Activated T-helper 17 cell treated with anti-CD3 and anti-CD28 coated beads, Interleukin-2, amount 50 U/mL, for 72 hours (primary cell): ENCODE results near the gene IKZF2. TPM values are rescaled to one million over a fixed set of nuclear protein-coding genes. Genes with fewer than 3 reads are reported as not detected.

Experiments used
- ATAC-seq: fragments of 150-1000 bp; cut with Tn5 transposase; replicated peaks from 2 replicates; pipeline ENCODE4 v1.10.0; 2021; ENCODE audit warnings: mild to moderate bottlenecking, moderate library complexity
- H3K27ac Mint-ChIP-seq: one replicate; pipeline ENCODE4 v1.8.0; 2022; ENCODE audit warnings: mixed read lengths
- H3K27me3 Mint-ChIP-seq: one replicate; pipeline ENCODE4 v1.8.0; 2022; ENCODE audit warnings: mixed read lengths
- H3K36me3 Mint-ChIP-seq: one replicate; pipeline ENCODE4 v1.8.0; 2022; ENCODE audit warnings: low read depth, mild to moderate bottlenecking, mixed read lengths
- H3K4me1 Mint-ChIP-seq: one replicate; pipeline ENCODE4 v1.8.0; 2022; ENCODE audit warnings: mixed read lengths
- H3K4me3 Mint-ChIP-seq: one replicate; pipeline ENCODE4 v1.8.0; 2022; ENCODE audit warnings: mild to moderate bottlenecking, mixed read lengths
- H3K9me3 Mint-ChIP-seq: one replicate; pipeline ENCODE4 v1.8.0; 2022; ENCODE audit warnings: mixed read lengths
- total RNA-seq, 2 donors: library from RNA; stranded (reverse); gene quantifications; one replicate each; pipeline ENCODE4 v1.2.3, GENCODE V29; 2022

Gene IKZF2
- total RNA-seq, 2 donors from 2014 or later, result 8.7 to 12.4 TPM

GRCh38 chr2:213018340-213018901 lies 133.0 kb downstream of the IKZF2 start:
- Mint-ChIP-seq H3K9me3 (no peaks in the 10 kb centered on the region), H3K4me3 (no peak overlapping the region), H3K27ac (peak overlapping the region; percentile 37), H3K27me3 (peaks cover 3% of the 10 kb centered on the region), H3K4me1 (peaks cover 13% of the 10 kb centered on the region), H3K36me3 (peaks cover 21% of the 10 kb centered on the region)
- no peak for ATAC-seq

GRCh38 chr2:213017404-213017803 lies 134.0 kb downstream of the IKZF2 start:
- H3K4me1 Mint-ChIP-seq, result peaks cover 13% of the 10 kb centered on the region
- peak overlapping the region; percentile 88 for H3K27ac Mint-ChIP-seq
- peak overlapping the region; percentile 16 for H3K4me3 Mint-ChIP-seq
- peaks cover 21% of the 10 kb centered on the region for H3K36me3 Mint-ChIP-seq
- no peaks in the 10 kb centered on the region for H3K9me3 Mint-ChIP-seq
- no peak for ATAC-seq
- H3K27me3 Mint-ChIP-seq, result peaks cover 3% of the 10 kb centered on the region

GRCh38 chr2:213016984-213017351 lies 134.4 kb downstream of the IKZF2 start:
- peaks cover 3% of the 10 kb centered on the region for H3K27me3 Mint-ChIP-seq
- peak overlapping the region; percentile 88 for H3K27ac Mint-ChIP-seq
- peaks cover 21% of the 10 kb centered on the region for H3K36me3 Mint-ChIP-seq
- peak overlapping the region; percentile 16 for H3K4me3 Mint-ChIP-seq
- H3K4me1 Mint-ChIP-seq, result peaks cover 10% of the 10 kb centered on the region
- no peaks in the 10 kb centered on the region for H3K9me3 Mint-ChIP-seq
- ATAC-seq, result peak; percentile 53

- peaks cover 18% of the 10 kb centered on the region for H3K36me3 Mint-ChIP-seq
- peak overlapping the region; percentile 88 for H3K27ac Mint-ChIP-seq
- peaks cover 3% of the 10 kb centered on the region for H3K27me3 Mint-ChIP-seq
- peaks cover 10% of the 10 kb centered on the region for H3K4me1 Mint-ChIP-seq
- H3K9me3 Mint-ChIP-seq, result no peaks in the 10 kb centered on the region
- ATAC-seq, result no peak
- H3K4me3 Mint-ChIP-seq, result peak overlapping the region; percentile 16
Measured at GRCh38 chr2:213016166-213016983, 135.0 kb downstream of the IKZF2 start.

GRCh38 chr2:213015387-213016165 lies 135.8 kb downstream of the IKZF2 start:
- H3K9me3 Mint-ChIP-seq, result no peaks in the 10 kb centered on the region
- peak; percentile 84 for ATAC-seq

GRCh38 chr2:213013979-213014378 lies 137.4 kb downstream of the IKZF2 start:
- H3K4me3 Mint-ChIP-seq, result no peak overlapping the region

More at GRCh38 chr2:213015387-213016165, 135.8 kb downstream of the IKZF2 start:
- Mint-ChIP-seq H3K4me1 (peaks cover 10% of the 10 kb centered on the region), H3K27ac (peak overlapping the region; percentile 88), H3K36me3 (peaks cover 15% of the 10 kb centered on the region), H3K4me3 (peak overlapping the region; percentile 16), H3K27me3 (peaks cover 3% of the 10 kb centered on the region)

GRCh38 chr2:213011505-213011904 lies 139.9 kb downstream of the IKZF2 start:
- H3K36me3 Mint-ChIP-seq, result peaks cover 9% of the 10 kb centered on the region
- H3K9me3 Mint-ChIP-seq, result no peaks in the 10 kb centered on the region
- H3K27me3 Mint-ChIP-seq, result no peaks in the 10 kb centered on the region
- H3K27ac Mint-ChIP-seq, result no peak overlapping the region
- no peak overlapping the region for H3K4me3 Mint-ChIP-seq
- ATAC-seq, result no peak
- peaks cover 3% of the 10 kb centered on the region for H3K4me1 Mint-ChIP-seq

More at GRCh38 chr2:213013979-213014378, 137.4 kb downstream of the IKZF2 start:
- peaks cover 10% of the 10 kb centered on the region for H3K4me1 Mint-ChIP-seq
- no peak overlapping the region for H3K27ac Mint-ChIP-seq
- H3K27me3 Mint-ChIP-seq, result peaks cover 3% of the 10 kb centered on the region
- H3K36me3 Mint-ChIP-seq, result peaks cover 15% of the 10 kb centered on the region
- peak; percentile 30 for ATAC-seq
- no peaks in the 10 kb centered on the region for H3K9me3 Mint-ChIP-seq

- peak; percentile 66 for ATAC-seq
- H3K9me3 Mint-ChIP-seq, result no peaks in the 10 kb centered on the region
- H3K27ac Mint-ChIP-seq, result no peak overlapping the region
- H3K4me3 Mint-ChIP-seq, result no peak overlapping the region
- no peaks in the 10 kb centered on the region for H3K4me1 Mint-ChIP-seq
- H3K36me3 Mint-ChIP-seq, result peaks cover under 1% of the 10 kb centered on the region
- no peaks in the 10 kb centered on the region for H3K27me3 Mint-ChIP-seq
Measured at GRCh38 chr2:213010106-213010779, 141.2 kb downstream of the IKZF2 start.

GRCh38 chr2:213007290-213007838 lies 144.0 kb downstream of the IKZF2 start:
- no peak for ATAC-seq

GRCh38 chr2:213004197-213004821 lies 147.1 kb downstream of the IKZF2 start:
- no peaks in the 10 kb centered on the region for H3K36me3 Mint-ChIP-seq
- peaks cover 4% of the 10 kb centered on the region for H3K4me1 Mint-ChIP-seq
- H3K9me3 Mint-ChIP-seq, result no peaks in the 10 kb centered on the region
- no peaks in the 10 kb centered on the region for H3K27me3 Mint-ChIP-seq
- no peak overlapping the region for H3K27ac Mint-ChIP-seq
- no peak overlapping the region for H3K4me3 Mint-ChIP-seq
- ATAC-seq, result no peak

More at GRCh38 chr2:213007290-213007838, 144.0 kb downstream of the IKZF2 start:
- Mint-ChIP-seq H3K36me3 (no peaks in the 10 kb centered on the region), H3K4me3 (no peak overlapping the region), H3K27me3 (no peaks in the 10 kb centered on the region), H3K4me1 (no peaks in the 10 kb centered on the region), H3K9me3 (no peaks in the 10 kb centered on the region), H3K27ac (no peak overlapping the region)

- Mint-ChIP-seq H3K27me3 (no peaks in the 10 kb centered on the region), H3K4me3 (no peak overlapping the region), H3K36me3 (no peaks in the 10 kb centered on the region), H3K27ac (no peak overlapping the region), H3K4me1 (peaks cover 4% of the 10 kb centered on the region), H3K9me3 (no peaks in the 10 kb centered on the region)
- no peak for ATAC-seq
Measured at GRCh38 chr2:213002383-213002782, 149.0 kb downstream of the IKZF2 start.

GRCh38 chr2:213001297-213001910 lies 150.0 kb downstream of the IKZF2 start:
- peak overlapping the region; percentile 16 for H3K4me3 Mint-ChIP-seq
- peaks cover 4% of the 10 kb centered on the region for H3K4me1 Mint-ChIP-seq
- no peaks in the 10 kb centered on the region for H3K27me3 Mint-ChIP-seq
- no peak overlapping the region for H3K27ac Mint-ChIP-seq
- no peaks in the 10 kb centered on the region for H3K36me3 Mint-ChIP-seq
- H3K9me3 Mint-ChIP-seq, result no peaks in the 10 kb centered on the region
- ATAC-seq, result no peak

- no peak overlapping the region for H3K4me3 Mint-ChIP-seq
- H3K27me3 Mint-ChIP-seq, result no peaks in the 10 kb centered on the region
- peak; percentile 7 for ATAC-seq
- H3K27ac Mint-ChIP-seq, result no peak overlapping the region
- peaks cover 4% of the 10 kb centered on the region for H3K4me1 Mint-ChIP-seq
- no peaks in the 10 kb centered on the region for H3K36me3 Mint-ChIP-seq
- no peaks in the 10 kb centered on the region for H3K9me3 Mint-ChIP-seq
Measured at GRCh38 chr2:212998626-212999359, 152.6 kb downstream of the IKZF2 start.
